NCI-H446 treated with DMSO at 0.1 percent for 48 hours (cell line): ENCODE data around the gene RAC3.
A peak's percentile ranks its signal among the peaks of the same experiment; 100 is the strongest.

ENCODE experiments used
- DNase-seq: peaks from one replicate; lab custom pipeline; 2025; lab: John Stamatoyannopoulos, UW

The RAC3 gene

DNA sequence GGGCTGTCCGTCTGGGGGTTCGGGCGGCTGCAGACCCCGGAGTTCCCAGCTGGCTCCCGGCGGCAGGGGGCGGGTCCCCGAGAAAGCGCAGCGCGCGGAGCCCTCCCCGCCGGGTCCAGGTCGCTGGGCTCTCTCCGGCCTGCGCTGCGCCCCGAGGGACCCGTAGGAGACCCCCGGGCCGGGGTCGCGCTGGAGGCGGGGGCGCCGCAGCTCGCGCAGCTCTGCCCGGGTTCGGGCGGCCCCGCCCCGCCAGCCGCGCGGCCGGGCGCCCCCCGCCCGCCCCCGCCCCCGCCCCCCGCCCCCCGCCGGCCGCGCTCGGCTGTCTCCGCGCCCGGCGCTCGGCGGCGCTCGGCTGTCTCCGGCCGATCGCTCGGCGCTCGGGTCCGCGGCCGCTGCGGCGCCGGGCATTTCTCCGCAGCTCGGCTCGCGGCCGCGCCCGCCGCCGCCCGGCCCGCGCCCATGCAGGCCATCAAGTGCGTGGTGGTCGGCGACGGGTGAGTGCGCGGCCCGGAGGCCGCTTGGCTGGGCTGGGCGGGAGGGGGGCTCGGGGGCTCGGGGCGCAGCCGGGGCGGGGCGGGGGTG, at the start of gene RAC3:
TSS of gene RAC3 (plus strand) at position 376 of the 582 bp plus-strand sequence. CDS start at position 460, 84 bp downstream.
- no peak for DNase-seq

DNA sequence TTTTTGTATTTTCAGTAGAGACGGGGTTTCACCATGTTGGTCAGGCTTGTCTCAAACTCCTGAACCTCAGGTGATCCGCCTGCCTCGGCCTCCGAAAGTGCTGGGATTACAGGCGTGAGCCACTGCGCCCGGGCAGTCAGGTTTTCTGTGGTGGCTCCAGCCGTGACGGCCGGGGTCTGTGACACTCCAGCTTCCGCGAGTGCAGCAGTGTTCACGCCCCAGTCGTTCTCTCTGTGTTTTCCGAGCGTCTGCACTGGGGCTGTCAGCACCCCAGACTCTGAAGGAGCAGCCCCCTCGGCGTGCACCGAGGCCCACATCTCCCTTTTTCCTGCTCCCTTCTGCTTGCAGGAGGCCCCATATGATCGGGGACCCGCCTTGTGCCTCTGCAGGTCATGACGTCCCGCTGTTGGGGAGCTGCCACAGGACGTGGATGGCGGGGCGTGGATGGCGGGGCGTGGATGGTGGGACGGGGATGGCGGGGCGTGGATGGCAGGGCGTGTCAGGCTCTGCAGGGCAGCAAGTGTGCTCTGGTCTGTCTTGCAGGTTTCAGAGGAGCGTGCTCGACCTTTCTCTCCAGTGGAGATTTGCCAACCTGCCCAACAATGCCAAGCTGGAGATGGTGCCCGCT, 48.4 kb upstream of the RAC3 start:
- no peak for DNase-seq

DNA sequence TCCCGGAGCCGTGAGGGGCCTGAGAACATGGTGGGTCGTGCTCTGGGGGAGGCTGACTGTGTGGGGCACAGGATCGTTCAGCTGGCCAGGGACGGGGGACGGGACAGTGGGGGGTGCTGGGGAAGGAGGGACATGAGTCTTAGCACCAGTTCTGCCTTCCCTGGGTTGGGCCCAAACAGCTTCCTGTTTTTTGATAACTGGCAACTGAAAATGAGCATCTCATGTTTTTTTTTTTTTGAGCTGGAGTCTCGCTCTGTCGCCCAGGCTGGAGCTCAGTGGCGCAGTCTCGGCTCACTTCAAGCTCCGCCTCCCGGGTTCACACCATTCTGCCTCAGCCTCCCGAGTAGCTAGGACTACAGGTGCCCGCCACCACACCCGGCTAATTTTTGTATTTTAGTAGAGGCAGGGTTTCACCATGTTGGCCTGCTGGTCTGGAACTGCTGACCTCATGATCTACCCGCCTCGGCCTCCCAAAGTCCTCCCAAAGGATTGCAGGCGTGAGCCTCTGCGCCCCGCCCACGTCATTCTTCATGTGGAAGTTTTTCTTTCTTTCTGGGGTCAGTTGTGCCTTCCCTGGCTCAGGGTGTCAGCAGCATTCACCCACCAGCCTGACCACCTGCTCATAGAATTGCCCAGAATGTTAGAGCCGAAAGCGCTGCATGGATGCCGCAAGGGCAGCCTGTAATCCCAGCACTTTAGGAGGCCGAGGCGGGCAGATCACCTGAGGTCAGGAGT, 47.7 kb upstream of the RAC3 start:
- no peak for DNase-seq

DNA sequence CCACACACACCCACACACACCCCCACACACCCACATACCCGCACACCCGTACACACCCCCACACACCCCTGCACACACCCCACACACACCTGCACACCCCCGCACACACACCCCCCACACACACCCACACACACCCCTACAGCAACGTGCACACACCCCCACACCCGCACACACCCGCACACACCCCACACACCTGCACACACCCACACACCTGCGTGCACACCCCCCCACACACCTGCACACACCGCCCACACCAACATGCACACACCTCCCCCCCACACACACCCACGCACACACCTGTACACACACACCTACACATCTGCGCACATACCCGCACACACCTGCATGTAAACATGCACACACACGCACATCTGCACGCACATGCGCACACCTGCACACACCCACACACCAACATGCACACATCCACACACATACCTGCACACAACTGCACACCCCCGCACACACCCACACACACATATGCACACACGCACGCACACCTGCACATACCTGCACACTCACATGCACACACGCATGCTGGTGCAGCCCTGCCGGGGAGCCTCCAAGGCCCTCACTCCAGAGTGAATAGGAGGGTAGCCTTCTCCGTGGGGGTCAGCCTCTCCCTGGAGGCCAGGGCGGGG, 46.6 kb upstream of the RAC3 start:
- no peak for DNase-seq

DNA sequence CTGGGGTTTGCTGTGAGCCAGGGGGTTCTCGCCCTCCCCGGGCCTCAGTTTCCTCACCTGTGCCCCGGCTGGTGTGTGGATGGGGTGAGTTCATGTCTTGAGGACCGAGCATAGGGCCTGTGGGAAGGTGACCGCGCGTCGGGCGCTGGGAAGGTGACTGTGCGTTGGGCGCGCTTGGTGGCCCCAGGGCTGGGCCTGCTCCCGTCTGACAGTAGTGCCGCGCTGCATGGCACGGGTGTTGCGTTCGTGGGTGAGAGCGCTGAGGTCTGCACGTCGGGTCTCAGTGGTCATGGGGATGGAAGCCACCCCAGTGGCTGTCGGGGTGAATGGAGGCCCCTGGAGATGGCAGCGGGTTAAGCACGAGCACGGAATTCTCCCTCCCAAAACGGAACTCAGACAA, 44.9 kb upstream of the RAC3 start:
- DNase-seq: no peak

DNA sequence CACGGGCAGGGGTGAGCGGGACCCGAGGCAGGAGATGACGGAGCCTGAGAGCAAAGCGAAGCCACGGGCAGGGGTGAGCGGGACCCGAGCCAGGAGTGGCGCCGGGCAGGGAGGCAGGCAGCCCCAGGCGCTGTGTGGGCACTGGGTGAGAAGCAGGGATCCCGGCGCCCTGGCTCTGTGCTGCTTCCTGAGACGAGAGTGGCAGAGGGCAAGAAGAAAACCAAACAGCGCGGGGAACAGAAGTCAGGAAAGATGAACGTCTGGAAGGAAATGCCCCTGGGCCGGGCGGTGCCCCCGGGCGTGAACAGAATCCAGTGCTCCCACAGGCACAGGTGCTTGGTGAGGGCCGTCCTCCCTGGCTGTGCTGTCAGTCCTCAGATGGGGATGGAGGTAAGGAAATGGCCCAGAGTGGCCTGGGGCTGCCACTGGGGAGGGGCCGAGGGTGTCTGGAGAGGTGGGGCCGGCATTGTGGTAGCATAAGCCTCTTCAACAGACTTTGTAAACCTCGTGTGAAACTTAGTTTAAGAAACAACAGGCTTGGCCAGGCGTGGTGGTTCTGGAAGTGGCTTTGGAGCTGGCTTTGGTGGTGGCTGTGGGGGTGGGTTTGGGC, 44.2 kb upstream of the RAC3 start:
- no peak for DNase-seq

DNA sequence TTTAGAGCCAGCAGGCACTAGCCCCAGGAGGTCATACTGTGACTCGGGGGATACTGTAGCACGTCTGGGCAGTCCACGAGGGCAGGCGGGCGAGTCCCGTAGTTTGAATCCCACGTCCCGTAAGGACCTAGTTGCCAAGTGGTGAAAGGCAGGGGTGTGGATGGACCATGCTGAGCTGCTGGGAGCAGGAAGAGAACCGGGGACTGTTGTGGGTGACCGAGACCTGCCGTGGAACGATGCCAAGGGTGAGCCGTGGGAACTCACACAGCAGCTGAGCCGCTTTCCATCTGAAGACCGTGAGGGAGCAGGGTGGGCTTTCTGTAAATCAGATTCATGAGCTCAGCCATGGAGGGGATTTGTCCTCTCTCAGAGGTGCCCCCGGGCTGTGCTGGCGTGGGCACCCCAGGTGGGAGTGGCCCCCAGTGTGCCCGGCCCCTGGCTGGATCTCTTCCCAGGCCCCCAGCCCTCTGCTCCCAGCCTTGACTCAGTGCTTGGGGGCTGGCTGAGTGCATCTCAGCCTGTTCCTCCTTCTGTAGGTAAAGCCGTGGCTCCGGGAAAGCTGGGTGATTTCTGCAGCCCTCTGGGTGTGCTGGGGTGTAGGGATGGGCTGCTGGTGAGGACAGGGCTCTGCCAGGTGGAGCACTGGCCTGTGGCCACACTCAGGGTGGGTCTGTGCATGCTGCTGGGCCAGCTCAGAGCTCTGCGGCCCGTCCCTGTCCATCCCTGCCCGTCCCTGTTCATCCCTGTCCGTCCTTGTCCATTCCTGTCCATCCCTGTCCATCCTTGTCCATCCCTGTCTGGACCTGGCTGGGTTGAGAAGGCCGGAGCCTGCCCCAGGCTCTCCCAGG, 40.4 kb upstream of the RAC3 start:
- no peak for DNase-seq

DNA sequence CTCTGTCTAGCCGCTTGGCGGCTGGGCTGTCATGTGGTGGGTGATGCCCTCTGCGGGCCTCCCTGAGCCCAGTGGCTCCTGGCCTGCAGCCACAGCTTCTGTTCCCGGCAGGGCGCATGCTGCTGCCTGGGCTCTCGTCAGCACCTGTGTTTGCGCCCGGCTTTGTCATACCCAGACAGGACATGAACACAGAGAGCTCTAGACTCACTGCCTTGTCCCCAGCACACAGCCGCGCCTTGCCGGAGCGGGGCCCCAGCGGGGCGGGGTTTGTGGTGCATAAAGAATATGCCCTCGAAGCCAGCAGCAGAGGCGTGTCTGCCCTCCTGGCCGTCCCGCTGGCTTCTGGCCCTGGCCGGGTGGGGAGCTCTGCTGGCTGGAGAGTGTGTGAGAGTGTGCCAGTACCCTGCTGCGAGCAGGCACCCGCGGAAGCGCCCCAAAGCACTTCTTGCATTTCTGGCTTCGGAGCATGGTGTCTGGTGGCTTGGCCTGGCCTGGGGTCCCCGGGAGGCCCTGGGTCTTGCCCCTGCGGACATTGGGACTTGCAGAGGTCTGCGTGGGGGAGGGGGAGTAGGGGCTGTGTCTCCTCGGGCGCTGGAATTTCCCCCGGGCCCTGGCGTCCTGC, 39.7 kb upstream of the RAC3 start:
- DNase-seq: peak; percentile 41

DNA sequence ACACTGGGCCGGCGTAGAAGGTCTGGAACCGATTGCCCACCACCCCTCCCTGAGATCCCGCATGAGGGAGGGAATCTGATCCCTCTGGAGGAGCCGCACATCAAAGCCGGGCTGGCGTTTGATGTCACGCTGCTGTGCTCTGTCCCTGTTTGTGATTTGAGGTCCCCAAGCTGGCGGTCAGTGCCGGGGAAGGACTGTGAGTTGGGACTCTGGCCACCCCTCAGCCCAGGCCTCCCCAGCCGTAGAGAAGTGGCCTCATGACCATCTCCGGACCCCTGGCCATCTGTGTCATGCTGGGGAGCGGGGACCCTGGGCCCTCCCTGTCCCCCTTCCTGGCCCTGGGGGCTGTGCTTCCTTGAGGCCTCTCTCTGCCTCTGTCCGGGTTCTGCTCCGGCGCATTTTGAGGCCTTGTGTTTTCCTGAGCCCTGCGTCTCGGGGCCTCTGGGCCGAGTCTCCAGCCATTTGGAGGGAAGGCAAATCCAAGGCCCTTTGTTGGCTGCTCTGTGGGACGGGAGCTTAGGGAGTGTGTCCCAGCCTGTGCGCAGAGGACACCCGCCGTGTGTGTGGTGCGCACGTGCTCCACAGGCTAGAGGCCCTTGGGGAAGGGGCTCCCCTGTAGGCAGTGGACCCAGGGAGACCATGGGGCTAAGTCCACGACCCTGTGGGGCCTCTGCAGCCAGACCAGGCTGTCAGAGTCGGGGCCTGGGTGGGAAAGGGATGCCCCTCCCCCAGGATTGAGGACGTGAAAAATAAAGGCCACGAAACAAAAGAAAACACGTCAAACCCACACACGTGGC, 39.0 kb upstream of the RAC3 start:
- no peak for DNase-seq

DNA sequence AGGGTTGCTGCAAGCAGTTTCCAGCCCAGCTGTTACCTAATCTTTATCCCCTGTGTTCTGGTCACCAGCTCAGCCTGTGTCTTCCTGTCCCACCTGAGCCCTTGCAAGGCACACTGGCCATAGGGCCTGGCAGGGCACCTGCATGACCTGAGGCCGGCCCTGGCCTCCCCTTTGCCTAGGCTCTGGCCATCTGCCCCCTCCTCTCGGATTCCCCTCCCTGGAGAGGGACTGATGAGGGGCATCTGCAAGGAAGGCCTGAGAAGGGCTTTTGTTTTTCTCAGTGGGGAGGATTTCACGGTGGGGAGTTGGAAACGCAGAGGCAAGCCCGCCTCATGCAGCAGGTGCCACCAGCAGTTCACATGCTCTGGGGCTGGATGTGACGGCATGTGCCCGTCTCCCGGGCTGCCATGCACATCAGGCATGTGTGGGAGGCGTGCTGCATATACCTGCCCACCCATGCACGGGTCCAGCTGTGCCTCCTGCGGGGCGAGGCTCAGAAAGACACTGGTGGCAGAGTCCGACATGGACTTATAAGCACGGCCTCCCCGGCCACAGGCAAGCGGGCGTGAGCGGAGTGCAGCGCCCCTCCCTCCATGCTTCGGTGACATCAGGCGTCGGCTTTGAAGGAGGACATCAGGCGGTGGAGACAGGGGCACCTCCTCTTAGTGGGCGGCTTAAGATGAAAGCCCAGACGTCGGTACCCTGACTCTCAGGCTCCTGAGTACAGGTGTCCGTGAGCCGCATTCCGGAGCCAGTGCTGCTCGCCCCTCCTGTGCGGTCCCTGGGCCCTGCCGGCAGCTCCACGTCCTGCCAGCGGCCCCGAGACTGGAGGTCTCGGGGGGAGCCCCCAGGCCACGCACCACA, 37.5 kb upstream of the RAC3 start:
- no peak for DNase-seq

DNA sequence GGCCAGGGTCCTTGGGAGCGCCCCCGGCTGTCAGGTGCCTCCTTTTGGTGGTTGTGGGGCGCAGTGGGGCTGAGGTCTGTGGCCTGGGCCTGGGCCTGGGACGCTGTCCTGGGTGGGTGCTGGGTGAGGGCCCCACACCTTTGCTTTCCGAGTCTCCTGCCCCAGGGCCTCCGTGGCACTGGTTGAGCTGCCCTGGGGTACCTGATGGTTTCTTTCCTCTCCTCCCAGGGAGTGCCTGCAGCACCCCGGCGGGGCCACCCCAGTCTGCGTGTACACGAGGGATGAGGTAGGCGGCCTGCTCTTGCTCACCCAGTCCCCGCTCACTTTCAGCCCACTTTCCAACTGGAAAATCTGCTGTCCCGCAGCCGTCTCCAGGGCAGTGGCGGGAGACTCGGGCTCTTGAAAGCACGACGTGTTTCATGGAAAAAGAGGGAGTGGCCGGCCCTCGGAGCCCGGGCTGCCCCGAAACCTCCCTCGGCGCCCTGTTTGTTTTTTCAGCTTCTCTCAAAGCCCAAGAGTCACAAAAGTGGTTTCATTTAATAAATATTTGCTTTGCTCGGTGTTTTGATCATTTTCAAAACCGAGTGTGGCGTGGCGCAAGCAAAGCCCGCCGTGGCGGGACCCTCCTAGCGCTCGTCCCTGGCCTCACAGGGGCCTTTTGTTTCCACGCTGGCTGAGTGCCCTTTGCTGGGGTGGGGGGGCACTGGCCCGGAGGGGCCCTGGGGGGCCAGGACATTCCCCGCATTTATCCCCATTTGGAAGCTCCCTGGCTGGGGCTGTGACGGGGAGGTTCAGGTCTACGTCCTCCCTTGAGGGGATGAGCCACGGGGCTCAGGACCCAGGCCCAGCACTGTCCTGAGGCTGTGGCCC, 36.6 kb upstream of the RAC3 start:
- no peak for DNase-seq

DNA sequence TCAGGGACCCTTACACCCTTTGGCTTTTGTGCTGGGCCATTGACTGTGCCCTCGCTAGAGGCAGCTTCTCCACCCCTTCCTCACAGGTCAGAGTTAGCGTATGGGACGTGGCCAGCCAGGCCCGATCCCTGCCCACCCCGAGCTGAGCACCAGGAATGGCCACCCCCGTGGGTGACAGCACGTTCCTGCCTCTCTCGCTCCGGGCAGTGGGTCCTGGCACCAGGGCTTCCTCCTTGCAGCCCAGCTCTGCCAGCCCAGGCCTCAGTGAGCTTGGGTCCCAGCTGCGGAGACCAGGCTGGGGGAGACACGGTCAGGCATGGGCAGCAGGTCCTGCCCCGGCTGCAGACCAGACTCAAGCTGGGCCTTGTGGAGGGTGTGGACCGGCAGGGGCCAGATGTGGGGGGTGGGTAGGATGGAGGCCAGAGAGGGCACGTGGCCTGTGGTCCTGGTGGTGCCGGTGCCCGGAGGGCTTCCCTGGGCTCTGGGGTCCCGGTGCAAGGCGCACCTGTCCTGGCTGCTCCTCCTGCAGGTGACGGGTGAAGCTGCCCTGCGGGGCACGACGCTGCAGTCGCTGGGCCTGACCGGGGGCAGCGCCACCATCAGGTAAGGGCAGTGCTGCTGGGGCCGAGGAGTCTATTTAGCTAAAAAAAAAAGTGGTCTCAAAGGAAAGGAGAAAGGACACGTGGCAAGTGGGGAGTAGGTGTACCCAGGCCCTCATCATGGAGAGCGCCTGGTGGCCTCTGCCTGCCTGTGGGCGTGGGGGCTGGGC, 35.8 kb upstream of the RAC3 start:
- DNase-seq: no peak

DNA sequence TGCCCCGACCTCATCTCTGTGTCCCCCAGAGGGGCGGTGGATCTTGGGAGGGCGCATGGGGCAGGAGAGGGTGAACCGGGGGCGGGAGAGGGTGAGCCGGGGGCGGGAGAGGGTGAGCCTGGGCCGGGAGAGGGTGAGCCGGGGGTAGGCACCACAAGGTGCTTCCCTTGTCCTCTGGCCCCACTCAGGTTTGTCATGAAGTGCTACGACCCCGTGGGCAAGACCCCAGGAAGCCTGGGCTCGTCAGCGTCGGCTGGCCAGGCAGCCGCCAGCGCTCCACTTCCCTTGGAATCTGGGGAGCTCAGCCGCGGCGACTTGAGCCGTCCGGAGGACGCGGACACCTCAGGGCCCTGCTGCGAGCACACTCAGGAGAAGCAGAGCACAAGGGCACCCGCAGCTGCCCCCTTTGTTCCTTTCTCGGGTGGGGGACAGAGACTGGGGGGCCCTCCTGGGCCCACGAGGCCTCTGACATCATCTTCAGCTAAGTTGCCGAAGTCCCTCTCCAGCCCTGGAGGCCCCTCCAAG, 35.2 kb upstream of the RAC3 start:
- no peak for DNase-seq

DNA sequence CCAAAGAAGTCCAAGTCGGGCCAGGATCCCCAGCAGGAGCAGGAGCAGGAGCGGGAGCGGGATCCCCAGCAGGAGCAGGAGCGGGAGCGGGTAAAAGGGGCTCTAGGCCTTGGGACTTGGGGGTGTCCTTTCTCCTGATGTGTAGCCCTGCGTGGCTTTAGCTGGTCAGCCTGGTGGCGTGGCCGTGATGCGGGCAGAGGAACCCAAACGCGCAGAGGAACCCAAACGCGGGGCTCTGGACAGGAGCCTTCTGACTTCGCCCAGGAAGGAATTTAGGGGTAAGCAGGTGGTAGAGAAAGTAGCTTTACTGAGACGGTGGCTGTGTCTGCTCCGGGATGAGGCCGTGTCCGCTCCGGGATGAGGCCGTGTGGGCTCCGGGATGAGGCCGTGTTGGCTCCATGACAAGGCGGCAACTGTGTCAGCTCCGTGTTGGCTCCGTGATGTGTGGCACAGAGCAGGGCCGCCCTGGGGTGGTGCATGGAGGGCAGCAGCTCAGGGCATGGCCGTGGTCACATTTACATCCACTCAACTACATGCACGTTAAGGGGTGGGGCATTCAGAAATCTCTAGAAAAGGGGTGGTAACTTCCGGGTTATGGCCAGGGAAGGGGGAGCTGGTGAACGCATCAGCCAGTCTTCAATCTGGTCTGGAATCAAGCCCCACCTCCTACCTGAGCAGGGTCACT, 34.6 kb upstream of the RAC3 start:
- DNase-seq: no peak

DNA sequence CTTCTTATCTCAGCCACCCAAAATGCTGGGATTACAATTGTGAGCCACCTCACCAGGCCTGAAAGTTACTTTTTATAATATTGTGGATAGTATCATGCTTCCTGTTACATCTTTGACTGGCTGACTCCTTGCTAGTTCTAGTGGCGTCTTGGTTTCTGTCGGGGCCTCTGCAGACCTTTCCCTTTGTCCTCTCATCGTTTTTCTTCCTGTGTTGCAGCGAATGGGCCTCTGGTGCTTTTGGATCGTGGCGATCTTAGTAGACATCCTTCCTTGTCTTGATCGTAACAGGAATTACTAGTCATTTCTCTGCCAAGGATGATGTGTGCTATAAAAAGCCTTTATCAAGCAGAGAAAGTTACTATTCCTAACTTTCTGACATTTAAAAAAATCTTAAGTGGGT, 33.3 kb upstream of the RAC3 start:
- DNase-seq: no peak

DNA sequence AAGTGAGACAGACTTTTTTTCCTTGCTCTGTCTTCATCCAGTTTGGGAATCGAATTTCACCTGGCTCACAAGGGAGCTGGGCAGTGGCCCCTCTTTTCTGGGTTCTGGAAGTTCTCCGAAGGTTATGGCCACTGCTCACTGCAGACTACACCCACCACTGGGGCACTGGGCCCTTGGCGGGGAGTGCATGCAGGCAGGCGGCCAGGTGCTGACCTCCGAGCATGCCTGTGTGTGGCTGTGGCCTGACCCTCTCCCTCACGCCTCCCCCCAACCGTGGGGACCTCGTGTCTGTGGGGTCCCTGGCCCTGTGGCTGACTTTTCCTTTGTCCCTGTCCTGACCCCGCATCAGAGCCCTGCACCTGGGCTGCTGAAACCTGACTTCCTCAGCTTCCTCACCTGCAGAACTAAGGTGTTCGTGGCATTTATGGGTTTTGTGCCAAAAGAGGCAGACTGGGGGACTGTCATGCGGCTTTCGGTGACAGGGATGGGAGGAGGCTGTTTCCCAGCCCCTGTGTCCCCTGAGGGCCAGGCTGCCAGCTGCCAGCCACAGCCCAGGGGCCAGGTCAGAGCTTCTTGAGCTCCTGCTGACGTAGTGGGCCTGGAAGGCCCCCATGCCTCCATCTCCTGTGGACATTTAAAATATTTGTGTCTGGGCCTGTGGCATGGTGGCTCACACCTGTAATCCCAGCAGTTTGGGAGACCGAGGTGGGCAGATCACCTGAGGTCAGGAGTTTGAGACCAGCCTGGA, 32.6 kb upstream of the RAC3 start:
- no peak for DNase-seq
